NCI-H82 (cell line): ENCODE measurements around the gene ACSS3.
"Not testable (repeated sequence)": the region's sequence is repeated elsewhere in the genome, so short reads cannot be mapped to it uniquely, and the experiment has no call there.

Source experiments
- DNase-seq: peaks from one replicate; lab custom pipeline; 2025; lab: John Stamatoyannopoulos, UW

Gene ACSS3

DNA sequence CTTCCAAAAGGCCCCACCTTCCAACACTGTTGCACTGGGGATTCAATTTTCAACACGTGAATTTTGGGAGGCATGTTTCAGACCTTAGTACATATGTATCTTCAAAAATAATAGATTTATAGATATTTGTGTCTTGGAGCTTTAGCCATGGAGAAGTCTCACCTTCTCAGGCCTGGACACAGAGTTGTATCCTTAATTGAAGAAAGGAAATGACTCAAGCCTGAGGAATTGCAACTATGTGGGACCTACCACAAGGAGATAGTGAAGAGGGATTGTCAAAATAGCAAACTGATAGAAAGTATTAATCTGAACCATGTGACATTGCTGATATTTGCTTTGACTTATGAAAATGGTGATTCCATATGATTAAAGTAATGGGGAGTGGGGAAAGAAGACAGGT, 89.8 kb downstream of the ACSS3 start:
- no peak for DNase-seq

GRCh38 chr12:81168445-81168844, 90.6 kb downstream of the ACSS3 start:
- no peak for DNase-seq

- DNase-seq = no peak
Measured at GRCh38 chr12:81170072-81170471, 92.2 kb downstream of the ACSS3 start.

GRCh38 chr12:81172851-81173250, 95.0 kb downstream of the ACSS3 start:
- no peak for DNase-seq

DNA sequence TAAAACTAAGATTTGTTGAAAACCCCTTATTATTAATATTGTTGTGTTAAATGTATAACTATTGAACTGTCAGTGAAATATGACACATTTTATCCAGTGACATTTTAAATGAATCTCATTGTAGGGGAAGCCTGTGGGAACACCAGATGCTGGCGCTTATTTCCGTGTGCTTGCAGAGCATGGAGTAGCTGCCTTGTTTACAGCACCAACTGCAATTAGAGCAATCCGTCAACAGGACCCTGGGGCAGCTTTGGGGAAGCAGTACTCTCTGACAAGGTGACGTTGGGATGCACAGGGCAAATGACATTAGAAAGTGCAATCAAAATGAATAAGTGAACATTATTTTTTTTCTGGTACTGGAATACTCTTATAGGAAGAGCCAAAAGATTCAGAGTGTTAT, 96.8 kb downstream of the ACSS3 start:
- DNase-seq = peak; percentile 6

DNA sequence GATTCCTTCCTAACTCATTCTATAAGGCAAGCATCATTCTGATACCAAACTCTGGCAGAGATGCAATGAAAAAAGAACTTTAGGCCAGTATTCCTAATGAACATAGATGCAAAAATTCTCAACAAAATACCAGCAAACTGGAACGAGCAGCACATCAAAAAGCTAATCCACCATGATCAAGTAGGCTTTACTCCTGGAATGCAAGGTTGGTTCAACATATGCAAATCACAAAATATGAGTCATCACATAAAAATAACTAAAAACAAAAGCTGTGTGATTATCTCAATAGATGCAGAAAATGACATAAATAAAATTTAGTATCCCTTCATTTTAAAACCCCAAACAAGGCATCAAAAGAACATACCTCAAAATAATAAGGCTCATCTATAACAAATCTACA, 98.9 kb downstream of the ACSS3 start:
- no peak for DNase-seq

GRCh38 chr12:81181691-81182090, 103.8 kb downstream of the ACSS3 start:
- DNase-seq = no peak

GRCh38 chr12:81187686-81188085, 109.8 kb downstream of the ACSS3 start:
- no peak for DNase-seq

DNA sequence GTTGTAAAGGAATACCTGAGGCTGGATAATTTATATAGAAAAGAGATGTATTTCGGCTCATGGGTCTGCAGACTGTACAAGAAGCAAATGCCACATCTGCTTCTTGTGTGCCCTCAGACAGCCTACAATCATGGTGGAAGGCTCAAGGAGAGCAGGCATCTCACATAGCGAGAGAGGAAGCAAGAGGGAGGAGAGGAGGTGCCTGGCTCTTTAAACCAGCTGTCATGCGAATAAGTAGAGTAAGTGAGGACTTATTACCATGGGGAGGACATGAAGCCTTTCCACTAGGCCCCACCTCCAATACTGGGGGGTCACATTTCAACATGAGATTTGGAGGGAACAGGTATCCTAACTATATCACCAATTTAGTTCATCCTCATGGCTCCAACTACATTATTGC, 118.7 kb downstream of the ACSS3 start:
- no peak for DNase-seq

- DNase-seq = not testable (repeated sequence)
Measured at GRCh38 chr12:81200561-81200960, 122.7 kb downstream of the ACSS3 start.

DNA sequence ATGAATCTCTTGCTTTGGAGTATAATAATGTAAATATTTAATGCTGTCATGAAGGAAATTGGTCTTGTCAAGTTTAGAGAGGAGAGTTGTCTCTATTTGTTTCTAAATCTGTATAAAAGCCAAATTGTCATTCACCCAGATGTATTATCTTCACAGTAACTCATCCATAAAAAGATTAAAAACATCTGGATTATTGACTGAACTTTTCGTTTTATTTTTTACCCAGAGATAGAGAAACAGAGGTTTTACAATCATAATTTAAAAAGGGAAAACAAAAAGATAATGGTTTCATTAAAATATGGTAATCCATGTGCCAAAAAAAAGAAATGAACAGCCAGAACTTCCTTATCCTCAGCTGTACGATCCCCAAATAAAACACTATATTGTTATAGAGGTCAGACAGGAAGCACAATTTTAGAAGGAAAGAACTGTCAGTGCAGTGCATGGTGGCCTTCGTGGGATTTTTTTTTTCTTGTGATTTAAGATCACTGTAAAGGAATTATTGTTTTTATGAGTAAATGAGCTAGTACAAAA, 125.9 kb downstream of the ACSS3 start:
- no peak for DNase-seq

GRCh38 chr12:81205416-81205815, 127.5 kb downstream of the ACSS3 start:
- DNase-seq = no peak

GRCh38 chr12:81206429-81206828, 128.6 kb downstream of the ACSS3 start:
- DNase-seq = peak; percentile 8

DNA sequence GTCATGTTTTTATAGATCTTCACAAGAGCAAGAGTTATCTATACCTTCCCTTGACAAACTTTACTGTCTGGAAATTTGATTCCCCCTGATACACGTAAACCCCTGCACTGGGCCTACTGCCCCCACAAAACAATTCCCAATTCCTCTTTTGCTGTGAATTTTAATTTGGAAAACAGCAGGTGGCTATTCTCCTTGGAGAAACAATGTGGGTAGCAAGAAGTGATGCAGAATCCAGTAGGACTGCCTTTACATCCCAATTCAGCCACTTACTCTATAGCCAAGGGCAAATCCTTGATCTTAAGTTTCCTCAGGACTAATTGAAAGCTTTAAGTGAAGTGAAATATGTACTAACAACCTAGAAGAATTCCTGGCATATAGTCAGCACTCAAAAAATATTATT, 129.3 kb downstream of the ACSS3 start:
- DNase-seq = no peak

- no peak for DNase-seq
Measured at GRCh38 chr12:81207664-81208063, 129.8 kb downstream of the ACSS3 start.

GRCh38 chr12:81208187-81208911, 130.5 kb downstream of the ACSS3 start:
- DNase-seq = no peak

DNA sequence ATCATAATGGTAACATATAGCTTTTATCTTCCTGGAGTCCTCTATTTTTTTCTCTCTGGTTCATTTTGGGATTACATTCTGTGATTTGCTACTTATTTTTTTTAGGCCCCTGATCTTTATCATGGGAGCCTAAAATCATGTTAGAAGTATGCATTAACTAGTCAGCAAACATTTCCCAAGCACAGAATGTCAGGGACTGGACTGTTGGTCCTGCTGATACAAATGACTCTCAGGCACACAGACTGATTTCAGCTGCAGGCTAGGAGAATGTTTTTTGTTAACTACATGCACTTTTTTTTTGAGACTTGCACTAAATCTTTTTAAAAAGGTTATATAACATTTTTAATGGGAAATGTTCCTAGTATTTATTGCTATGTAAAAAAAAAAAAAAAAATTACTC, 131.1 kb downstream of the ACSS3 start:
- no peak for DNase-seq

- not testable (repeated sequence) for DNase-seq
Measured at GRCh38 chr12:81209772-81210225, 131.9 kb downstream of the ACSS3 start.

GRCh38 chr12:81211306-81211705, 133.4 kb downstream of the ACSS3 start:
- no peak for DNase-seq

DNA sequence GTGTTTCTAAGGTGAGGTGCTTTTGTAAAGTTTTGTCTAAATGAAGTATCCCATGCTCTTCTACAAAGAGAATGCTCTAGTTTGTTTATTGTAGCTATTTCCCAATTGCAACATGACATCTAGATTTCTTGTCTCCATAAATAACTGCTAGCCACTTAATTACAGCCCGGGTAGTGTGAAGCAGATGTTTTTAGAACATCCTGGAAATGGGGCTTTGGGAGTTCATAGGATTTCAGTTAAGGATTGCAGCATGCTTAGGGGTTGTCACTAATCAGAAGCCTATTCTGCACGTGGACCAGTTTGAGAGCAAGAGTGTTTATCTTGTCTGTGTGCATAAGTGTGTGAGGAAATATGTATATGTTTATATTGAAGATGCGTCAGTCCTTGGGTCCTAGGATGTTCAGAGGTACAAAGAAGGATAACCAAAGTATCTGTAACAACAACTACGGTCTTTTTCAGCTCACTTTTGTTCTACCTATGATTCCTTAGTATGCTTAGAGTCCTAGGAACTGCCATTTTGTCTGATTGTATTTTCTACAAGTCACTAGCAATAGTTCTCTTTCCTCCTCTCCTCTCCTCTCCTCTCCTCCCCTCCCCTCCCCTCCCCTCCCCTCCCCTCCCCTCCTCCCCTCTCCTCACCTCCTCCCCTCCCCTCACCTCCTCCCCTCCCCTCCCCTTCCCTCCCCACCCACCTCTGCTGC, 135.3 kb downstream of the ACSS3 start:
- DNase-seq = peak; percentile 9

- no peak for DNase-seq
Measured at GRCh38 chr12:81216739-81217138, 138.9 kb downstream of the ACSS3 start.

DNA sequence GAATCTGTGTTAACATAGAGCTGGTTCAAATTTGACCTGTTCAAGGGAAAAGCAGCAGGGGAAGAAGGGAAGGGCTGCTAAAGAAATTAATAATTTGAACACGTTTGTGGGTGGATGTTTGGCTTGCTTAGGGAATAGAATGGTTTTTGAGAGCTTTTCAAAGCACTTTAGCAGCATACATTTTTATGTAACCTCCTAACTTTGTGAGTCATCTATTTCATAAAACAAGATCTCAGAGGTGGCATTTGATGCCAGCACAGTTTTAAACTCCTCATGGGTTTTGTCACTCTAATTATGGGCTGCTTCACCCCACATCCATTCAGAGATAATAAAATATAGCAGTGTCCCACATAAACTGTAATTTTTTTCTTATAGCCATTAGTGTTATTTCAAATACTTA, 143.8 kb downstream of the ACSS3 start:
- no peak for DNase-seq

DNA sequence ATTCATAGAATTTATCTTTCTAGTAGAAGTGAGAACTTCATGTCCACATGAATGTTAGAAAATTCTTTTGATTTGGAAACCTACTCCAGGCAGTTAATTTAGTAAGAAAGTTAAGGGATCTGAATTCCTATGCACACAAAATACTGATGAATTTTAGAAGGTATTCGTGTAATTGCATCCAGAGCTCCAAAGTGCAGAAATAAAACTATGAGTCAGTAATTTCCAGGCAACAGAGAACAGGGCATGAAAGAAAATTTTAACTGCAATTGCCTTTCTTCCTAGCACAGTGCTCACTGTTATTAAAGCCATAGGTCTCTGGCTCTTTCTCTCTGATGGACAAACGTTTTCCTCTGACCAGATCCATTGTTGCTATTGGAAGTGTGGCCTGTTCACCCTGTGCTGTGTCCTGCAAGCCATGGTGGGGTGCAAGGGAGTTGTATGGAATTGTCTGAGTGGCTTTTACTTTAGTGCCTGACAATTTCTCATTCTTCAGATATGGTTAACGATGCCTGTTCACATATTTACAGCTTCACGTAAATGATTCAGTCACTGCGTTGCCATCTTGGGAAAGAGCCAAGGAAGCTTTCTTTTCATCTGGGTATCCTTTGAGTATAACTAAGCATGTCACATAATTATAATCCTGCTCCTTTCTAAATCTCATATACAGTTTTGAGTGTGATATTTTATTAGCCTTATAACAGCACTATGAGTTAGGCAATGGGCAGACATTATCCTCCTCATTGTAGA, 145.1 kb downstream of the ACSS3 start:
- DNase-seq = no peak
